ENCODE data around the gene ADORA1. TPM values are rescaled to one million over a fixed set of nuclear protein-coding genes. Genes with fewer than 3 reads are reported as not detected.

The ADORA1 gene
- not detected for total RNA-seq

DNA sequence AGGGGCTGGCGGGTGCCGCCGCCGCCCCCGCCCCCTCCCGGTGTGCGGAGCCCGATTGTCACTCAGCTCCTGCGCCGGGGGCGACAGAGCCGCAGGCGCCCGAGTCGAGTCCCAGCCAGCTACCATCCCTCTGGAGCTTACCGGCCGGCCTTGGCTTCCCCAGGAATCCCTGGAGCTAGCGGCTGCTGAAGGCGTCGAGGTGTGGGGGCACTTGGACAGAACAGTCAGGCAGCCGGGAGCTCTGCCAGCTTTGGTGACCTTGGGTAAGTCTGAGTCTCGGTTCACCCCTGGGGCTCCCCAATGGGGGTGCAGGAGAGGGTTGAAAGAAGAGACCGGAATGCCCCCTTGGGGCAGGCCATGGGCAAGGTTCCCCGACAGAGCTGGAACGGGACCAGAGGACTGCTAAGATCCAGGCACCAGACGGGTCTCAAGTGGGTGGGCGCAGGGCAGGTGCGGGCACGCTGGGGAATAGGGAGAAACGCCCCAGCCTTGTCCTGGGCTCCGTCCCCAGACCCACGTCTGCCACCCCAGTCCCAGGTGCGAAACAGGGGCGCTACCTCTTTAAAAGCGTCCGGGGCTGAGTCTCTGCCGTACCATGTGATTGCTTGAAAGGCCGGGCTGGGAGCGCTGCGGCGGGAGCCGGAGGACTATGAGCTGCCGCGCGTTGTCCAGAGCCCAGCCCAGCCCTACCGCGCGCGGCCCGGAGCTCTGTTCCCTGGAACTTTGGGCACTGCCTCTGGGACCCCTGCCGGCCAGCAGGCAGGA is at the start of gene ADORA1:
Gene ADORA1, plus strand, starts transcription at position 61 of the 765 bp plus-strand sequence. CDS start 1,116 bp downstream, outside the sequence.
- peak; percentile 6 for DNase-seq
- H3K4me1 Mint-ChIP-seq, result peaks cover 4% of the 10 kb centered on the region
- H3K36me3 Mint-ChIP-seq (ENCODE audit: low read depth), result no peaks in the 10 kb centered on the region
- peaks cover 53% of the 10 kb centered on the region for H3K27me3 Mint-ChIP-seq
- no peak within 1 kb of the TSS for H3K27ac Mint-ChIP-seq
- POLR2A ChIA-PET, result no interaction called here
- no peaks in the 10 kb centered on the region for H3K9me3 Mint-ChIP-seq
- no peak within 1 kb of the TSS for H3K4me3 Mint-ChIP-seq
- CTCF ChIA-PET, result interaction anchor here (0.6 to 2.6 kb wide), 3 partner anchors 8 to 10 kb away, joined by 3 to 9 read pairs (median 3); no protein-coding TSS in a partner anchor

DNA sequence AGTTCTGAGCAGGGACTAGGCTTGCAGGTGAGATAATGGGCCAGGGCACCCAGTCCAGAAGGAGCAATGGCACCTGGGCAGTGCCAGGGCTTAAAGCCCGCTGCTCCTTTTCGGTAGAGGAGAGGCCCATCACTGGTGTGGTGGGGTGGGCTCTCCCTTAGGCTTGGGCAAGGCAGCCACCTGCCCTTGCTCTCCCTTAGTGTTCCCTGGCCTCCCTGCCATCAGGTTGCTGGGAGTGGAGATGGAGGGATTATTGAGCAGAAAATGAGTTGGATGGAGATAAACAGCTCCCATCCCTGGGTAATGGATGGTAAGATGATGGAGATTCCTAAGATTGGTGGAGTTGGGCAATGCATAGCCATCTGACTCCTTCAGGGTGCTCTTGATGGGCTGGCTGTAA is 49.6 kb upstream of the ADORA1 start:
- H3K27me3 Mint-ChIP-seq, result peaks cover 29% of the 10 kb centered on the region
- H3K4me3 Mint-ChIP-seq, result no peak overlapping the region
- DNase-seq, result no peak
- CTCF ChIA-PET, result no interaction called here
- H3K4me1 Mint-ChIP-seq, result peaks cover 9% of the 10 kb centered on the region
- H3K9me3 Mint-ChIP-seq, result no peaks in the 10 kb centered on the region
- POLR2A ChIA-PET, result no interaction called here
- peaks cover 6% of the 10 kb centered on the region for H3K36me3 Mint-ChIP-seq (ENCODE audit: low read depth)
- H3K27ac Mint-ChIP-seq, result no peak overlapping the region

DNA sequence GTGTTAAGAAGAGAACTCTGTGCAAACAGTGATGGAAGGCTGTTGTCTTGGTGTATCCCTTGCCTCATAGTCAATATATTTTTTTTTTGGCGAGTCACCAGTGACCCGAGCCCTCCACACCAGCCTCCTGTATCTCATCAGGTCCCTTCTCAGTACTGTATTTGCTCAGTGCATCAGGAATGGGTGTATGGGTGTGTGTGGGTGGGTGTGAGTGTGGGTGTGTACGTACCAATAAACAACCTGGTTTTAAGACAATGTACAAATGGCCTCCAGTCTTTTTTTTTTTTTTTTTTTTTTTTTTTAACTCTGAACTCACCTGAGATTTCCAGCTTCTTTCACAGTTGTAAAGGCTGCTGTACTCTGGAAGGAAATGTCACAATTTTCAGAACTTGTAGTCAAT is 49.0 kb upstream of the ADORA1 start:
- H3K27ac Mint-ChIP-seq, result no peak overlapping the region
- peaks cover 9% of the 10 kb centered on the region for H3K4me1 Mint-ChIP-seq
- POLR2A ChIA-PET, result no interaction called here
- H3K9me3 Mint-ChIP-seq, result no peaks in the 10 kb centered on the region
- no peak overlapping the region for H3K4me3 Mint-ChIP-seq
- no peak for DNase-seq
- peaks cover 26% of the 10 kb centered on the region for H3K27me3 Mint-ChIP-seq
- CTCF ChIA-PET, result no interaction called here
- H3K36me3 Mint-ChIP-seq (ENCODE audit: low read depth), result peaks cover 6% of the 10 kb centered on the region

DNA sequence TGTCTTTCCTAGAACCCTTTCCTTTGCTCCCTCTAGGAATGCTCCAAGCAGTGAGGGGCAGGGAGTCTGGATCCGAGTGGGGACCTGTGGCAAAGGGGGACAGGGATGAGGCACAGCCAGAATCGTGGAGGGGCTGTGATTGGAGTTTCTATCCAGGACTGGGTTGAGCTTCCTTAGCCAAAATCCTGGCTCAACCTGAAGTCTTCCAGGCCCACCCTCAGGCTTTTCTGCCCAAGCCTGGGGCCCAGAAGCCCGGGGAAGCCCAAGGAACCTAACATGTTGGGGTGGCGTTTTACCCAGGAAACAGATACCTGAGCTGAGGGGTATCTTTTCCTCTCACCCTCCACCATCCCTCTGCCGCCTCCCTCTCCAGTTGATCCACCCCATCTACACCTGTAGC is 47.1 kb upstream of the ADORA1 start:
- Mint-ChIP-seq H3K27me3 (peaks cover 12% of the 10 kb centered on the region), H3K4me3 (no peak overlapping the region), H3K4me1 (peaks cover 5% of the 10 kb centered on the region), H3K27ac (no peak overlapping the region), H3K9me3 (no peaks in the 10 kb centered on the region), H3K36me3 (ENCODE audit: low read depth) (peaks cover 5% of the 10 kb centered on the region)
- no peak for DNase-seq
- ChIA-PET CTCF (no interaction called here), POLR2A (no interaction called here)

GRCh38 chr1:203081465-203082230 is 45.9 kb upstream of the ADORA1 start:
- CTCF ChIA-PET, result interaction anchor here (0.6 kb wide), 1 partner anchor 231 kb away, joined by 3 read pairs; no protein-coding TSS in a partner anchor
- Mint-ChIP-seq H3K9me3 (no peaks in the 10 kb centered on the region), H3K4me3 (no peak overlapping the region), H3K27me3 (peaks cover 8% of the 10 kb centered on the region), H3K36me3 (ENCODE audit: low read depth) (no peaks in the 10 kb centered on the region), H3K4me1 (no peaks in the 10 kb centered on the region), H3K27ac (no peak overlapping the region)
- no peak for DNase-seq
- POLR2A ChIA-PET, result no interaction called here

- ChIA-PET POLR2A (no interaction called here), CTCF (no interaction called here)
- Mint-ChIP-seq H3K4me3 (no peak overlapping the region), H3K27me3 (peaks cover 2% of the 10 kb centered on the region), H3K27ac (no peak overlapping the region), H3K4me1 (no peaks in the 10 kb centered on the region), H3K36me3 (ENCODE audit: low read depth) (no peaks in the 10 kb centered on the region), H3K9me3 (no peaks in the 10 kb centered on the region)
- no peak for DNase-seq
Observed at GRCh38 chr1:203082231-203082505, 45.4 kb upstream of the ADORA1 start.

DNA sequence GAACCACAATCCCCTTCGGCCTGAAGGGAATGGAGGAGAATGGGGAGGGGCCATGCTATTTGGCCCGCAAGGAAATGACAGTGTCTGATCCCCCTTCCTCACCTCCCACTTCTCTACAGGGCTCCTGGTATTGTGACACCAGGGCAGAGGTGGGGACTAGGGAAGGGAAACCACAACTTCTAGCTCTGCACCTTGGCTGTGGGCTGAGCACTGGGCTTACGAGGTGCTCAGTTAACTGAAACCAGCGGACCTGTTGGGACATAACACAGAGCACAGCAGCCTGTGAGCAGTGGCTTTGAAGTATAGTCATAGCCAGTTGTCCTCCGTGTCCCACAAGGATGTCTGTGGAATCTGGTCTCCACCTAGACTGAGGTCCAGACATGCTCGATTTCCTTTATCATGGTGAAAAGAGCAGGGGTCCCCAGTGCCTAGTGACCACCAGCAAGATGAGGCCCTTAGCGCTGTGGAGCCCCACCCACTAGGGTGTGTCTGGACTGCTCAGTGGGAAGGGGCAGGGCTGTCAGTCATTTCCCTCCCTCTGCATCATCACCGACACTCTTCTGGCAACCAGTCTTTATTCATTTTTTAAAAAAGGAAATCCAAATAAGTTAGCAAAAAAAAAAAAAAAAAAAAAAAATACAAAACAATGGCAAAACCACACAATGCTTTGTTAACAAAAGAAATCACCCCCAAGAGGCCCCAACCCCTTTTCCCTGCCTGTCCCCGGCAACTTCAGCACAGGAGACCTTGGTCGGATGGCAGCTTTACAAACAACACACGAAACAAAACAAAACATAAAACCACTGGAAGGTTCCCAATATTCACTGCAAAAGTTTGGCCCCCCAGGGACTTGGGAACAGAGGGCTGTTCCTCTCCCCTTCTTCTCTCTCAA is 44.7 kb upstream of the ADORA1 start:
- POLR2A ChIA-PET, result no interaction called here
- CTCF ChIA-PET, result no interaction called here
- no peak overlapping the region for H3K4me3 Mint-ChIP-seq
- DNase-seq, result no peak
- no peaks in the 10 kb centered on the region for H3K4me1 Mint-ChIP-seq
- no peak overlapping the region for H3K27ac Mint-ChIP-seq
- peaks cover 2% of the 10 kb centered on the region for H3K27me3 Mint-ChIP-seq
- H3K36me3 Mint-ChIP-seq (ENCODE audit: low read depth), result no peaks in the 10 kb centered on the region
- H3K9me3 Mint-ChIP-seq, result no peaks in the 10 kb centered on the region

DNA sequence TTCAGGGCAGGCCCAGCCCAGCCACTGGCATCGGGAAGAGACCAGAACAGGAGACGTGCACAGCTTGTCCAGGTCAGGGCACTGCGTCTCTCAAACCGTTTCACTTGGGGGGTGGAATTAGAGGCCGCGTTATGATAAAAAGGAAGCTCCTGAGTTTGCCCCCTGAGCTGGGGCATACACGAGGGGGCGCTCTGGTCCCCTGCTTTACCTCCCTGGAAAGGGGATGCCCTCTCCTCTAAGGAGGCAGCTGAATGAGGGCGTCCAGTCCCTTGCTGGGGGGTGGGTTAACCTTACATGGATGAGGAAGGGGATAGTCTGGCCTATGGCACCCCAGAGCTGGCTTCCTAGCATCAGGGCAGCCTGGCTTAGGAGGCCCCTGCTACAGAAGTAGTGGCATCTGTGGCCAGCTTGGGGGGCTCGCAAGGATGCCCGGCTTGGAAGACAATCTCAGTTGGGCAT is 44.0 kb upstream of the ADORA1 start:
- ChIA-PET CTCF (interaction anchor here (0.9 to 1.1 kb wide), 3 partner anchors 22 to 38 kb away, joined by 3 to 5 read pairs (median 3); no protein-coding TSS in a partner anchor), POLR2A (no interaction called here)
- H3K9me3 Mint-ChIP-seq, result no peaks in the 10 kb centered on the region
- H3K4me1 Mint-ChIP-seq, result no peaks in the 10 kb centered on the region
- H3K36me3 Mint-ChIP-seq (ENCODE audit: low read depth), result no peaks in the 10 kb centered on the region
- H3K27ac Mint-ChIP-seq, result no peak overlapping the region
- no peak for DNase-seq
- no peak overlapping the region for H3K4me3 Mint-ChIP-seq
- H3K27me3 Mint-ChIP-seq, result peaks cover under 1% of the 10 kb centered on the region

GRCh38 chr1:203084588-203085527 is 42.7 kb upstream of the ADORA1 start:
- Mint-ChIP-seq H3K27ac (no peak overlapping the region), H3K36me3 (ENCODE audit: low read depth) (no peaks in the 10 kb centered on the region), H3K4me3 (no peak overlapping the region), H3K9me3 (no peaks in the 10 kb centered on the region), H3K27me3 (peaks cover 2% of the 10 kb centered on the region), H3K4me1 (no peaks in the 10 kb centered on the region)
- POLR2A ChIA-PET, result no interaction called here
- CTCF ChIA-PET, result interaction anchor here (0.6 to 1.5 kb wide), 8 partner anchors 9 to 1845 kb away, joined by 3 to 6 read pairs (median 3); no protein-coding TSS in a partner anchor
- DNase-seq, result peak; percentile 30

DNA sequence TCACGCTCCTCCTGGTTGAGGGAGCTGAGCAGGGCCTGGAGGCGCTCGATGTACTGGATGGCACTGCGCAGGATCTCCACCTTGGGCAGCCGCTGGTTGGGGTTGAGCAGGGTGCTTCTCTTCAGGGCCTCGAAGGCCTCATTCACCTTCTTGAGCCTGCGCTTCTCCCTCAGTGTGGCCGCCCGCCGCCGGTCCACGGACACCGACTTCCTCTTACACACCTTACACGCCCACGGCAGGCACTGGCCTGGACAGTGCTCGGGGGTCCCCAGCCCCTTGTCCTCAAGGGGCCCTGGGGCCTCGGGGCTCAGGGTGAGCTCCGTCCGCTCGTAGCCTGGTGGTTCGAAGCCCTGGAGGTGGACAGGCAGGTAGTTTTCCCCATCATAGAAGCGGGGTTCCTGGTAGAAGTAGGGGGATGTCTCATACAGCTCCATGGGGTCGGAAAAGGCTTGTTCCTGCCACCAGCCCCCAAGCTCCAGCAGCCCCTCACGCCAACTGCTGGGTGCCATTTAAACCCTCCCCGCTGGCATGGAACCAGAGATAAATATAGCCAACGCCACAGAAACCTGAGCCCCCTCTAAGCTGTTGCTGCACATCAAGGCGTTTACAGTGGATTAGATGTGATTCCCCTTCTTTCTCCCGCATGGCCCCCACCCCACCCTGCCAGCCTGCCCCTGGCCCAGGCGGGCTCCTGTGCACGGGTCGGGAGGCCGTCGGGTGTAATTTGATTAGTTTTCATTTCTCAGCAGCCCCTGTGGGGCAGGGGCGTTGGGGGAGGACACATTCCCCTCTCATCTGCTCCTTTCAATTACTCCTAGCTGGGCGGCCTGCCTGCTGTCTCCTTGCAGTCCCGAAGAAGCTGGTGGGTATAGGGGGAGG is 41.8 kb upstream of the ADORA1 start, which contains the start of gene MYOG:
Gene MYOG, minus strand, starts transcription at position 485 of the 879 bp plus-strand sequence. Its CDS starts 51 bp downstream, at position 434.
- peak; percentile 2 for DNase-seq
- ChIA-PET POLR2A (no interaction called here), CTCF (interaction anchor here (0.8 kb wide), 1 partner anchor 10 kb away, joined by 3 read pairs; no protein-coding TSS in a partner anchor)
- Mint-ChIP-seq H3K4me1 (no peaks in the 10 kb centered on the region), H3K4me3 (no peak within 1 kb of the TSS), H3K36me3 (ENCODE audit: low read depth) (no peaks in the 10 kb centered on the region), H3K27ac (no peak within 1 kb of the TSS), H3K9me3 (no peaks in the 10 kb centered on the region), H3K27me3 (peaks cover 4% of the 10 kb centered on the region)

DNA sequence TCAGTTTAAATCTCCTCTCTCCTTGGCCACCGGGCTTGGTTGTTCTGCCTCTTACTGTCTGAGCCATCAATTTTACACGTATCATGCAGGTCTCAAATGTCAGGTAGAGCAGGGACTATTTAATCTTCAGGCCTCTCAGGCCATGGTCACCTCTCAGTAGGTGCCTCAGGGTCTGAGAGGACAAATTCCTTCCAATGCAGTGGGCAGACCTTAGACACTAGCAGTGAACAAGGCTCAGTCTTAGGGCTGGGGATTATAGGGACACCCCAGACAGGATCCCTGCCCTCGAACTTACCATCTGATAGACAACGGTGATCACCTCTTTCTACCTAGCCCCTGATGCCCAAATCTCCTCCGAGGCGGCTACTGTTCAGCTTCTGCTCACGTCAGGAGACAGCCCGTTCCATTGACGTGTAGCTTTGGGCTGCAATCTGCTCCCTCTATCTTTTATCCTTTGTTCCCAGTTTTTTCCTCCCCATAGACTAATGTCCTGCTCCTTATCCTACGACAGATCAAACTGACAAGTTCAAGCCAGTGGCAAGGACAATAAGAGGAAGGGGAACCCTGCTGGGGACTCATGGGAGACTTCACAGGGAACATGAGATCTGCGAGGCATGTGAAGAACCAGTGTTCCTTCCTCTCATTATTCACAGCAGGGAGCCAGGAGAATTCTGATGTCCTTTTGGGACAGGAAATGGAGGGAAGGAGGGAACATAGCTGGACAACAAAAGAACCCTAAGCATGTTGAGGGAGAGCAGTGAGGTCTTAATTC is 40.3 kb upstream of the ADORA1 start:
- ChIA-PET CTCF (no interaction called here), POLR2A (no interaction called here)
- no peak overlapping the region for H3K27ac Mint-ChIP-seq
- DNase-seq, result peak; percentile 3
- peaks cover 10% of the 10 kb centered on the region for H3K27me3 Mint-ChIP-seq
- H3K36me3 Mint-ChIP-seq (ENCODE audit: low read depth), result no peaks in the 10 kb centered on the region
- H3K9me3 Mint-ChIP-seq, result no peaks in the 10 kb centered on the region
- H3K4me3 Mint-ChIP-seq, result no peak overlapping the region
- no peaks in the 10 kb centered on the region for H3K4me1 Mint-ChIP-seq

Measured in activated CD4-positive, alpha-beta T cell treated with anti-CD3 and anti-CD28 coated beads, Interleukin-2, amount 10 ng/mL, durations not matched to agents 7 days and 5 days (primary cell).